ENCODE measurements around the gene CDYL.

The CDYL gene

DNA sequence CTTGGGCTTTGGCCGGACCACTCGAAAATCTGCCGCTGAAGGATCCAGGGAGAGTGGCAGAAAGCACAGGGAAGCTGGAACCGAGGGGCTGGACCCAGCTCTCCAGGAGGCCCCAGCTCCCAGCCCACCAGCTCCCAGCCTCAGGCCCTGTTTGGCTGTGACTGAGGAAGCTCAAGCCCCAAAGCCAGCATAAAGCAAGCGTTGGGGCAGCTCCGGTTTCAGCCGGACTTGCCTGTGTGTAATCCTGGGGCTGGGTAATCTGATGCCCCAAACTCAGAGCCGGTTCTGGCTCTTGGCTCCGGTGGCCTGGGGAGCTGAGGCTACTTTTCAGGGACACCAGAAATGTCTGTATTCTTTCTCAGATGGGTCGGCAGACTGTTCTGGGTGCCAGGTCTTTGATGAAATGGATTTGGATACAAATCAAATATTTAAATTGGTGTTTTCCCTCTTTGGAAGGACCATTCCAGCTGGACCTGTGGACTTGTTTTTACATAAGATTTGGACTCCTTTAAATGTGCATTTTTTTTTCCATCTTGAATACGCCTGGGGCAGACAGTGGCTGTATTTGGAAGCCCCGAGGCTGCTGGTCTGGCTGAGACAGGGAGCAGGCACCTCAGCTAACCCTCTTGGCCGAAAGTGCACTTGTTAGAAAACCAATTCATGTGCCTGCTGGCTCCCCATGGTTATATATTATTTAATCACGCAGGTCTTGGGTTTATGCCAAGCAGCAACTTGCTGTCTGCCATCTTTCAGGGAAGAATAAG, 198.0 kb downstream of the CDYL start:
- H3K9ac ChIP-seq (ENCODE audit: low read length), result no peak overlapping the region
- H3K27me3 ChIP-seq (ENCODE audit: control insufficient read depth, insufficient read depth, low read length), result no peaks in the 10 kb centered on the region
- peaks cover 19% of the 10 kb centered on the region for H3K4me1 ChIP-seq (ENCODE audit: control insufficient read depth, insufficient read depth, low read length)
- H3K27ac ChIP-seq (ENCODE audit: low read depth, low read length), result peak overlapping the region; percentile 82
- H3K36me3 ChIP-seq (ENCODE audit: control insufficient read depth, insufficient read depth, low read length), result no peaks in the 10 kb centered on the region
- H3K4me3 ChIP-seq (ENCODE audit: low read length), result peak overlapping the region; percentile 27

DNA sequence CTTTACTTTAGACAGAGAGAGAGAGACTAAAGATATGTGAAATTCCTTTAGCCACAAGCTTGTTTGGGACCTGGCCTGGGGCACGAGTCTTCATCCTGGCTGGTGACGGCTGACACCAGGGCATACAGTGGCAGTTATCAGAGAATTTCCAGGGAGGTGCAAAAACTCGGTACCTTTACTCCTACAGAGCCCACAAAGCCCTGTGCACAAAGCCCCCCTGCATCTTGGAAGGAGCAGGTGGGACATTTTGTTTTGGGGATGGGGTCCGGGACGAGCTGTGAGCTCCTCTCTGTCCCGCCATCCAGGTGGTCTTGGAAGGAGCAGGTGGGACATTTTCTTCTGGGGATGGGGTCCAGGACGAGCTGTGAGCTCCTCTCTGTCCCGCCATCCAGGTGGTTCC, 198.8 kb downstream of the CDYL start:
- H3K27ac ChIP-seq (ENCODE audit: low read depth, low read length), result peak overlapping the region; percentile 82
- no peaks in the 10 kb centered on the region for H3K36me3 ChIP-seq (ENCODE audit: control insufficient read depth, insufficient read depth, low read length)
- H3K4me3 ChIP-seq (ENCODE audit: low read length), result no peak overlapping the region
- no peaks in the 10 kb centered on the region for H3K27me3 ChIP-seq (ENCODE audit: control insufficient read depth, insufficient read depth, low read length)
- H3K4me1 ChIP-seq (ENCODE audit: control insufficient read depth, insufficient read depth, low read length), result peaks cover 19% of the 10 kb centered on the region
- no peak overlapping the region for H3K9ac ChIP-seq (ENCODE audit: low read length)

GRCh38 chr6:4975506-4975905, 199.3 kb downstream of the CDYL start:
- Histone ChIP-seq H3K4me1 (ENCODE audit: control insufficient read depth, insufficient read depth, low read length) (peaks cover 18% of the 10 kb centered on the region), H3K4me3 (ENCODE audit: low read length) (no peak overlapping the region), H3K27ac (ENCODE audit: low read depth, low read length) (no peak overlapping the region), H3K36me3 (ENCODE audit: control insufficient read depth, insufficient read depth, low read length) (no peaks in the 10 kb centered on the region), H3K27me3 (ENCODE audit: control insufficient read depth, insufficient read depth, low read length) (no peaks in the 10 kb centered on the region), H3K9ac (ENCODE audit: low read length) (no peak overlapping the region)

- H3K4me1 ChIP-seq (ENCODE audit: control insufficient read depth, insufficient read depth, low read length), result peaks cover 15% of the 10 kb centered on the region
- H3K9ac ChIP-seq (ENCODE audit: low read length), result no peak overlapping the region
- no peaks in the 10 kb centered on the region for H3K36me3 ChIP-seq (ENCODE audit: control insufficient read depth, insufficient read depth, low read length)
- no peak overlapping the region for H3K4me3 ChIP-seq (ENCODE audit: low read length)
- no peaks in the 10 kb centered on the region for H3K27me3 ChIP-seq (ENCODE audit: control insufficient read depth, insufficient read depth, low read length)
- no peak overlapping the region for H3K27ac ChIP-seq (ENCODE audit: low read depth, low read length)
Observed at GRCh38 chr6:4977468-4977867, 201.3 kb downstream of the CDYL start.

DNA sequence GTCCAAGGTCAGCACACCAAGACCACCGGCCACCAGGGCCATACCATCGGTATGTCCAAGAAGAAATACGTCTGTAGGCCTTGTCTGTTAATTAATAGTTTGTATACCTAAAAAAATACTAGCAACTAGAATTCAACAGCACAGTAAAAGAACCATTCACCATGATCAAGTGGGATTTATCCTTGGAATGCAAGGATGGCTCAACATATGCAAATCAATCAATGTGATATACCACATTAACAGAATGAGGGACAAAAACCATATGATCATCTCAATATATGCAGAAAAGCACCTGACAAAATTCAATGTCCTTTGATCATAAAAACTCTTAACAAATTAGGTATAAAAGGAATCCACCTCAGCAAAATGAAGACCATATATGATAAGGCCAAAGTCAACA, 203.2 kb downstream of the CDYL start:
- Histone ChIP-seq H3K4me3 (ENCODE audit: low read length) (no peak overlapping the region), H3K9ac (ENCODE audit: low read length) (no peak overlapping the region), H3K27me3 (ENCODE audit: control insufficient read depth, insufficient read depth, low read length) (no peaks in the 10 kb centered on the region), H3K27ac (ENCODE audit: low read depth, low read length) (no peak overlapping the region), H3K36me3 (ENCODE audit: control insufficient read depth, insufficient read depth, low read length) (no peaks in the 10 kb centered on the region), H3K4me1 (ENCODE audit: control insufficient read depth, insufficient read depth, low read length) (peaks cover 8% of the 10 kb centered on the region)

- H3K4me1 ChIP-seq (ENCODE audit: control insufficient read depth, insufficient read depth, low read length), result peaks cover 2% of the 10 kb centered on the region
- no peaks in the 10 kb centered on the region for H3K27me3 ChIP-seq (ENCODE audit: control insufficient read depth, insufficient read depth, low read length)
- H3K9ac ChIP-seq (ENCODE audit: low read length), result no peak overlapping the region
- no peak overlapping the region for H3K4me3 ChIP-seq (ENCODE audit: low read length)
- H3K27ac ChIP-seq (ENCODE audit: low read depth, low read length), result no peak overlapping the region
- no peaks in the 10 kb centered on the region for H3K36me3 ChIP-seq (ENCODE audit: control insufficient read depth, insufficient read depth, low read length)
Observed at GRCh38 chr6:4981761-4982160, 205.6 kb downstream of the CDYL start.

GRCh38 chr6:4983322-4983721, 207.1 kb downstream of the CDYL start:
- no peak overlapping the region for H3K27ac ChIP-seq (ENCODE audit: low read depth, low read length)
- H3K36me3 ChIP-seq (ENCODE audit: control insufficient read depth, insufficient read depth, low read length), result no peaks in the 10 kb centered on the region
- H3K27me3 ChIP-seq (ENCODE audit: control insufficient read depth, insufficient read depth, low read length), result no peaks in the 10 kb centered on the region
- H3K4me1 ChIP-seq (ENCODE audit: control insufficient read depth, insufficient read depth, low read length), result peaks cover 2% of the 10 kb centered on the region
- H3K4me3 ChIP-seq (ENCODE audit: low read length), result no peak overlapping the region
- no peak overlapping the region for H3K9ac ChIP-seq (ENCODE audit: low read length)

- Histone ChIP-seq H3K27ac (ENCODE audit: low read depth, low read length) (no peak overlapping the region), H3K4me1 (ENCODE audit: control insufficient read depth, insufficient read depth, low read length) (no peaks in the 10 kb centered on the region), H3K4me3 (ENCODE audit: low read length) (no peak overlapping the region), H3K36me3 (ENCODE audit: control insufficient read depth, insufficient read depth, low read length) (no peaks in the 10 kb centered on the region), H3K9ac (ENCODE audit: low read length) (no peak overlapping the region), H3K27me3 (ENCODE audit: control insufficient read depth, insufficient read depth, low read length) (no peaks in the 10 kb centered on the region)
Observed at GRCh38 chr6:4986999-4987398, 210.8 kb downstream of the CDYL start.

- Histone ChIP-seq H3K4me1 (ENCODE audit: control insufficient read depth, insufficient read depth, low read length) (no peaks in the 10 kb centered on the region), H3K9ac (ENCODE audit: low read length) (no peak overlapping the region), H3K27me3 (ENCODE audit: control insufficient read depth, insufficient read depth, low read length) (no peaks in the 10 kb centered on the region), H3K27ac (ENCODE audit: low read depth, low read length) (no peak overlapping the region), H3K4me3 (ENCODE audit: low read length) (no peak overlapping the region), H3K36me3 (ENCODE audit: control insufficient read depth, insufficient read depth, low read length) (no peaks in the 10 kb centered on the region)
Observed at GRCh38 chr6:4987432-4987831, 211.2 kb downstream of the CDYL start.

DNA sequence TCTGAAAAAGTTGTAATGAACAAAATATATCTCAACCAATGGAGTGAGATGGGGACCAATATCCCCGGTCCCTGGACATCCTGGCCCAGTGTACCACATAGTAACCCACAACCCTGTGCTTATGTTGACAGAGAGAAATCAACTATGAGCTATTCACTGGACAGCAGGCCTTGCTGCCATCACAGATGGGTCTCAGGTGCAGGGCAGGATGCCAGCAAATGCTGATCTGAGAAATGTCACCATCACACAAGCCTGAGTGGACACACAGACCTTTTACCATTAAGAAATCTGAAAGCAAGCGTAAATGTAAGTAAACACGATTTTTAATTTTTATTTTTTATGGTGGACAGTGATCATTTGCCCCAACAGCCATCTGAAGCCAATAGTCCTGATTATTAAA, 218.5 kb downstream of the CDYL start:
- Histone ChIP-seq H3K4me1 (ENCODE audit: control insufficient read depth, insufficient read depth, low read length) (no peaks in the 10 kb centered on the region), H3K27me3 (ENCODE audit: control insufficient read depth, insufficient read depth, low read length) (no peaks in the 10 kb centered on the region), H3K36me3 (ENCODE audit: control insufficient read depth, insufficient read depth, low read length) (peaks cover 6% of the 10 kb centered on the region), H3K27ac (ENCODE audit: low read depth, low read length) (no peak overlapping the region), H3K4me3 (ENCODE audit: low read length) (no peak overlapping the region), H3K9ac (ENCODE audit: low read length) (no peak overlapping the region)

DNA sequence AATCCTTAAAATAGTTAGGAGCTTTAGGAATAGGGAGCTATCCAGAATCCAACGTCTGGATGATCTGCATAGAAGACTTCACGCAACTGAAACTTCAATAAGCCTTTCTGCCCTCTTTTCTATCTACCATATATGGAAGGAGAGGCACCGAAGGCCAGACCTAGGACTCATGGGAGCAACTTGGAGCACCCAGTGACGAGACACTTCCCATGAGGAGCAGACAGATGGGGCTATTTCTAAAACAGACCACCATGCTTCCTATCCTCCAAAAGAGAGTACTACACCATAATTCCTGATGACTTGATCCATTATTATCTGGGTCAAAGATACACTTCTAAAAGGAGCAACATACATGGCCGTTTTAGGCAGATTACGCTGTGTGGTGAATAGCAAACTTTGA, 221.7 kb downstream of the CDYL start:
- no peaks in the 10 kb centered on the region for H3K4me1 ChIP-seq (ENCODE audit: control insufficient read depth, insufficient read depth, low read length)
- H3K27me3 ChIP-seq (ENCODE audit: control insufficient read depth, insufficient read depth, low read length), result no peaks in the 10 kb centered on the region
- no peak overlapping the region for H3K9ac ChIP-seq (ENCODE audit: low read length)
- peaks cover 9% of the 10 kb centered on the region for H3K36me3 ChIP-seq (ENCODE audit: control insufficient read depth, insufficient read depth, low read length)
- no peak overlapping the region for H3K27ac ChIP-seq (ENCODE audit: low read depth, low read length)
- H3K4me3 ChIP-seq (ENCODE audit: low read length), result no peak overlapping the region

DNA sequence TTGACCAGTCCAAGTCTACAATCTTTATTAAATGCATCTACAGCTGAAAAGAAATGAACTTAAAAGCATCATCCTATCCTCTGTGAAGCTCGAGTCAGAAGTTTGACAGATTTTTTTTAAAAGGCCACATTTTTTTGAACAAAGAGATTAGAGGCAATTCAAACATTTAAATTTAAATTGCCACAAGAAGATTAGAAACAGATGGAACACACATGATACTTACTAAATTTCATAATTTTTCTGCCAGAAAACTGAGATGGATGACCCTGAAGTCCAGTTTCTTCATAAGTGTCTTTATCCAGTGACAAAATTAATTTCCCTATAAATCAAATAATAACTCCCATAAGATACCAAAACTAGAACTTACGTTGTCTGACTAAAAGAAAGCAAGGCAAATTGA, 223.4 kb downstream of the CDYL start:
- H3K36me3 ChIP-seq (ENCODE audit: control insufficient read depth, insufficient read depth, low read length), result peaks cover 6% of the 10 kb centered on the region

DNA sequence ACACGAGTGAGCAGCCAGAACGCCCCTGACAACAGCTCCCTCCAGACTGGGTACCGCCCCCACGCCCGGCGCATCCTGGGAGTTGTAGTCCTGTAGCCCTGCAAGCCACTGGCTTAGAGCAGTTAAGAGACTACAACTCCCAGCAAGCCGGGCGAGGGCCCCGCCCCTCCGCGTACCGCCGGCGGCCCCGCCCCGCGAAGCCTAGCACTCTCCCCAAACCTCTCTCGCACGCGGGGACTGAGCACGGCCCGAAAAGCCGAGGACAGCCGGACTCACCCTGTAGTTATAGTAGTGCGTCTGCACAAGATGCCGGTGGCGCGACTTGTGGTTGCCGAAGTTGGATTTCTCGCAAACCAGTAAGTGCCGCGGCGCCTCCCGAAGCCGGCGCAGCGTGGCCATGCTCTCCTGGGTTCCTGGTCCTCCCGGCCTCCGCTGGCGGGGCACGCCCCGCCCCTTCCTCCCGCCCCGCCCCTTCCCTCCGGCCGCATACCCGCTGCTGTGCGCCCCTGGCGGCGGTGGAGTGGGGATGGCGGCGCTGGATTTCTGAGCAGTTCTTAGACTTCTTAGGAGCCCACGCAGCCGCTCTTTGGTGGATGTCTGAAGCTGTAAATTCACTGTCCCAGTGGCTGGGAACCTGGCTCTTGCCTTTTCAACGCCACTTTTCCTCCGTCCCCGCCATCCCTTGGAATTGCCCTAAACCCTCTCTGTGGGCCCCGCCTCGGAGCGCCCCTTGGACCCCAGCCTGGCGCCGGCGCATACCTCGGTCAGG, 227.6 kb downstream of the CDYL start, which contains the start of gene RPP40:
TSS of gene RPP40 (minus strand) at position 434 of the 769 bp plus-strand sequence. CDS start at position 399, 35 bp downstream.
- Histone ChIP-seq H3K4me1 (ENCODE audit: control insufficient read depth, insufficient read depth, low read length) (peaks cover 4% of the 10 kb centered on the region), H3K36me3 (ENCODE audit: control insufficient read depth, insufficient read depth, low read length) (peaks cover 3% of the 10 kb centered on the region), H3K27ac (ENCODE audit: low read depth, low read length) (peak within 1 kb of the TSS; percentile 96), H3K4me3 (ENCODE audit: low read length) (peak within 1 kb of the TSS; percentile 90), H3K27me3 (ENCODE audit: control insufficient read depth, insufficient read depth, low read length) (no peaks in the 10 kb centered on the region), H3K9ac (ENCODE audit: low read length) (peak within 1 kb of the TSS; percentile 84)

More for the DNA sequence above, 223.4 kb downstream of the CDYL start:
- no peak overlapping the region for H3K27ac ChIP-seq (ENCODE audit: low read depth, low read length)
- no peaks in the 10 kb centered on the region for H3K27me3 ChIP-seq (ENCODE audit: control insufficient read depth, insufficient read depth, low read length)
- no peak overlapping the region for H3K9ac ChIP-seq (ENCODE audit: low read length)
- peaks cover 2% of the 10 kb centered on the region for H3K4me1 ChIP-seq (ENCODE audit: control insufficient read depth, insufficient read depth, low read length)
- no peak overlapping the region for H3K4me3 ChIP-seq (ENCODE audit: low read length)
